GM12801 (cell line): Measurements from ENCODE around the gene PDLIM5.

Experiments
- CTCF ChIP-seq: IDR thresholded peaks from one replicate; pipeline ENCODE4 v1.5.1; 2011; ENCODE audit warnings: control low read depth; ENCODE audit not compliant: insufficient read length; ENCODE audit errors: extremely low read depth

The PDLIM5 gene

DNA sequence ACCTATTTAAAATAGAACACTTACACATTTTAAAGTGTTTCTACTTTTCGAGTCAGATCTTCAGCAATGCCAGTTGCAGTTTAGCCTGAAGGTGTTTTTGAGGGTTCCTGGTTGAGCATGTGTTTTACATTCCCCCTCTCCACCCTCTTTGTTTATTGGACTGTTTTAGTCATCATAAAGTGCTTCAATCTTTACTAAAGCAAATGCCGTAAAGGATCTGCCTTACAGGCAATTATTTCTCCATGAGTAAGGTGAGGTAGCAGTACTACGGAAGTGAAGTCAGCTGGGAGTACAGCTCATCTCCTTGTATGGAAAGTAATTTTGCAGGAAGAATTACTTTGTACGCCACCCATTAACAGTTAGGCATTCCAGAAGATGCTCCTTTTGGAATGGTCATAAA, 36.9 kb downstream of the PDLIM5 start:
- no peak for TF ChIP-seq CTCF

GRCh38 chr4:94489098-94489497, 37.4 kb downstream of the PDLIM5 start:
- TF ChIP-seq CTCF = no peak

GRCh38 chr4:94490437-94490836, 38.7 kb downstream of the PDLIM5 start:
- no peak for TF ChIP-seq CTCF

DNA sequence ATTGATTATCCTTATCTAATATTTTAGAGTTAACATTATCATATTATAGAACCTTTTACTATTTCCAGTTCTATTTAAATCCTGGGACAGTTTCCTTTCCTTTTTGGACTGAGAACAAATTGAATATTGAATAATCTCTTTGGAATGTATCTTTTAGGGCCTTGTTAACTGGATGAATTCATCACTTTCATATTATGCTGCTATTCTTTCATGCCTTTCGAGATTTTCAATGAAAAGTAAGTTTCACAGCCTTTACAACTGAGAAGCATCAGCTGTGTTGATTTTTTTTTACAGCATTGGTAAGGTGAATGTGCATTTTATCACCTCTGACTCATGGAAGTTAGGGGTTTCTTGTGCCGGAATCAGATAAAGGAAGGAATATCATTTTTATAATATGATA, 39.6 kb downstream of the PDLIM5 start:
- TF ChIP-seq CTCF = no peak

GRCh38 chr4:94495408-94495807, 43.7 kb downstream of the PDLIM5 start:
- no peak for TF ChIP-seq CTCF

DNA sequence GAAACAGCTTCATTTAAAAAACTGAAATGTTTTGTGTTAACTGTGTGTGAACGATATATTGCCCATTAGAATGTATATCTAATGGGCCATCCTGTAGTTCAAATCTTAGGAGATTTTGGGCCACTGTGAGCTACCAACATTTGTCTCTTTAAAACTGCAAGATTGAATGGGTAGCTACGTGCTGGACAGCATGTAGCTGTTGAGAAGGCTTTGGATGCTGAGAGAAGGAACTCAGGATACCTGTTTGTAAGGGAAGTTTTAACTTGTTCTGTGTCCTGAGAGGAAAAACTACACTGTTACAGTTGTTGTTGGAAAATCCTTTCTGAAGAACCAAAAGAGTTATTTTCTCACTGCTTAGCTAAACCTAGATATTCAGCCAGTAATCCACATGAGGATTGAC, 45.9 kb downstream of the PDLIM5 start:
- no peak for TF ChIP-seq CTCF

- TF ChIP-seq CTCF = no peak
Measured at GRCh38 chr4:94498502-94498901, 46.8 kb downstream of the PDLIM5 start.

GRCh38 chr4:94500685-94501084, 48.9 kb downstream of the PDLIM5 start:
- TF ChIP-seq CTCF = no peak
